ENCODE results near the gene PARP12.
A peak's percentile ranks its signal among the peaks of the same experiment; 100 is the strongest.
"Not testable (repeated sequence)": the region's sequence is repeated elsewhere in the genome, so short reads cannot be mapped to it uniquely, and the experiment has no call there.

Gene PARP12, protein sequence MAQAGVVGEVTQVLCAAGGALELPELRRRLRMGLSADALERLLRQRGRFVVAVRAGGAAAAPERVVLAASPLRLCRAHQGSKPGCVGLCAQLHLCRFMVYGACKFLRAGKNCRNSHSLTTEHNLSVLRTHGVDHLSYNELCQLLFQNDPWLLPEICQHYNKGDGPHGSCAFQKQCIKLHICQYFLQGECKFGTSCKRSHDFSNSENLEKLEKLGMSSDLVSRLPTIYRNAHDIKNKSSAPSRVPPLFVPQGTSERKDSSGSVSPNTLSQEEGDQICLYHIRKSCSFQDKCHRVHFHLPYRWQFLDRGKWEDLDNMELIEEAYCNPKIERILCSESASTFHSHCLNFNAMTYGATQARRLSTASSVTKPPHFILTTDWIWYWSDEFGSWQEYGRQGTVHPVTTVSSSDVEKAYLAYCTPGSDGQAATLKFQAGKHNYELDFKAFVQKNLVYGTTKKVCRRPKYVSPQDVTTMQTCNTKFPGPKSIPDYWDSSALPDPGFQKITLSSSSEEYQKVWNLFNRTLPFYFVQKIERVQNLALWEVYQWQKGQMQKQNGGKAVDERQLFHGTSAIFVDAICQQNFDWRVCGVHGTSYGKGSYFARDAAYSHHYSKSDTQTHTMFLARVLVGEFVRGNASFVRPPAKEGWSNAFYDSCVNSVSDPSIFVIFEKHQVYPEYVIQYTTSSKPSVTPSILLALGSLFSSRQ

DNA sequence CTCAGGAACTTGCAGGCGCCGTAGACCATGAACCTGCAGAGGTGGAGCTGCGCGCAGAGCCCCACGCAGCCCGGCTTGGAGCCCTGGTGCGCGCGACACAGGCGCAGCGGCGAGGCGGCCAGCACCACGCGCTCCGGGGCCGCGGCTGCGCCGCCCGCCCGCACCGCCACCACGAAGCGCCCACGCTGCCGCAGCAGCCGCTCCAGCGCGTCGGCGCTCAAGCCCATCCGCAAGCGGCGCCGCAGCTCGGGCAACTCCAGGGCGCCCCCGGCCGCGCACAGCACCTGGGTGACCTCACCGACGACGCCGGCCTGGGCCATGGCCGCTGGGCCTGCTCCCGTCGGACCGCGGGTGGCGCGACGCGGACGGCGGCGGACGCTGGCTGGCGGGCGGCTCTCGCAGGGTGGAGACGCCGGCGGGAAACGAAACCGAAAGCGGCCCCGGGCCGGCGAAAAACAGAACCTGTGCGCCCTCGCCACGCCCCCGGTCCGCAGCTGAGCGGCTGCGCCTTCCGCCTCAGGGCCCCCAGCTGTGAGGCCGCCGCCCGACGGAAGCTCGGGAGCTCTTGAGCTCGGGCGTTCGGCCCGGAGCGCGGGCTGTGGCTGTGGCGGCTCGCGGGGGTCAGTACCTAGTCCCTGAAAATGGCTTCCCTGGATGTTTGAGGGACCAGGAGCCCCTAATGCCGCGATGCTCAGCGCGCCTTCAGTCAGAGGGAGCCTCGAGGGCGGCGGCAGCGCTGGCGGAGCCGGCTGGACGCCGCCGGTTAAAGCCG, at the start of gene PARP12:
Gene PARP12, minus strand, starts transcription at position 424 of the 772 bp plus-strand sequence. Its CDS starts 104 bp downstream, at position 320.
- peak; percentile 89 for ATAC-seq
- peaks cover 53% of the 10 kb centered on the region for H3K4me1 Mint-ChIP-seq
- H3K9me3 Mint-ChIP-seq = peaks cover 17 to 24% of the 10 kb centered on the region in 2 donors
- peak within 1 kb of the TSS; percentile 84 to 96 for H3K27ac Mint-ChIP-seq
- peak; percentile 89 for DNase-seq
- H3K4me3 Mint-ChIP-seq = peak within 1 kb of the TSS; percentile 93 to 94
- H3K27me3 Mint-ChIP-seq = no peaks in the 10 kb centered on the region

DNA sequence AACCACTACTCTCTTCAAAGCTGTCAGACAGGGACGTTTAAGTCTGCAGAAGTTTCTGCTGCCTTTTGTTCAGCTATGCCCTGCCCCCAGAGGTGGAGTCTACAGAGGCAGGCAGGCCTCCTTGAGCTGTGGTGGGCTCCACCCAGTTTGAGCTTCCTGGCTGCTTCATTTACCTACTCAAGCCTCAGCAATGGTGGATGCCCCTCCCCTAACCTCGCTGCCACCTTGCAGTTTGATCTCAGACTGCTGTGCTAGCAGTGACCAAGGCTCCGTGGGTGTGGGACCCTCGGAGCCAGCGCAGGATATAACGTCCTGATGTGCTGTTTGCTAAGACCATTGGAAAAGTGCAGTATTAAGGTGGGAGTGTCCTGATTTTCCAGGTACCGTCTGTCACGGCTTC, 46.0 kb upstream of the PARP12 start:
- not testable (repeated sequence) for ATAC-seq, H3K4me1 Mint-ChIP-seq, H3K4me3 Mint-ChIP-seq, DNase-seq, H3K27me3 Mint-ChIP-seq
- Mint-ChIP-seq H3K27ac (peak overlapping the region in 1 of 2 donors; percentile 75), H3K9me3 (peaks cover 10 to 15% of the 10 kb centered on the region in 2 donors)

DNA sequence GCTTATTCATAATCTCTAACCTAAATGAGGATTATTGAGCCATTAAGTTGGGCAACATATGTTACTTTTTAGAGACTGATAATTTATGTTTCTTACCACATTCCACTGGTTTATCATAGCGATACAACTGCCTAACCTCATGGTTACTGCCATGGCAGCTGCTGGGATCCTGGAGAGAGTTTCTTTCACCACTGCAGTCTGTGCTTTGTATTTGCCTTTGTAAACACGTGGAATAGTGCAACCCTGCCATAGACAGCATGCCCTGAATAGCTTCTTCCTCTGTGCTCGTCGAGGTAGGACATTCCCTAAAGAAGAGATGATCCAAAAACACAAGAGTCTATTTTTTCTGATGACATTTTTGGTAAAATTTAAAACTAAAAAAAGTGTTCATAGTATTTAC, 33.7 kb upstream of the PARP12 start:
- no peaks in the 10 kb centered on the region for H3K4me1 Mint-ChIP-seq
- no peak overlapping the region for H3K4me3 Mint-ChIP-seq
- no peaks in the 10 kb centered on the region for H3K9me3 Mint-ChIP-seq
- ATAC-seq (no peak), DNase-seq (no peak)
- H3K27ac Mint-ChIP-seq = no peak overlapping the region
- H3K27me3 Mint-ChIP-seq = no peaks in the 10 kb centered on the region

DNA sequence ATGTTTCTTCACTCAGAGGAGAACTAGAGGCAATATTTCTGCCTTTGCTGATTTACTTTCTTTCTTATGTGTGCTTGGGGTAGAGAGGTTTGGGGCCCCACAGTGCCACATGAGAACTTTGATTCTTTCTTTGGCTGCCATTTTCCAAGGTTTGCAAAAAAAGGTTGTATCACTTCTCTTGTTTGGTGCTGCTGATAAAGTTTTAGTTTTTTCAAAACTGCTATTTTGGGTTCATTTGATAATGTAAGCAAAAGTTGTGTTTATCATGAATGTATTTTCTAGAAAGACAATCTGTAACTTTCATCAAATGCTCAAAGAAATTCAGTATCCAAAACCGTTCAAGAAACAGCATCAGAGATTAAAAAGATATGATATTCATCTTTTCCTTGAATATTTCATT, 30.6 kb upstream of the PARP12 start:
- H3K4me3 Mint-ChIP-seq = no peak overlapping the region
- H3K27ac Mint-ChIP-seq = peak overlapping the region in 1 of 2 donors; percentile 69
- H3K27me3 Mint-ChIP-seq = no peaks in the 10 kb centered on the region

DNA sequence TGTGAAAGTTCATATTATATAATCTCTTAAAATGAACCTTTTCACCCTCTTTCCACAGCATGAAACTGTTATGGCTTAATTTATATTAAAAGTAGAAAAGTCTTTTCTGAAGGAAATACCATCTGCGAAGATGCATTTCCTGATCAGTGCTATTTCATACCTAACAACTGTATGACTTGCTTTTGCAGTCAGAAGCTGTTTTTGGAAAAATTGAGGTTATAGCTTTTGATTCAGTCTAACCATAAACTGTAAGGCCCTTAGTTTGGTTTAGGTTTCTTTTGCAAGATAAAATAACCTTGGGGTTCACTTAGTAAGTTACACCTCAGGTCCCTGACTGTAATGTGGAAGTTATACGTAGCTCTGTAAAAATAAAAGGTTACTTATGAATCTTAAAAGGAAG, 22.7 kb upstream of the PARP12 start:
- peak overlapping the region in 1 of 2 donors; percentile 21 for H3K4me3 Mint-ChIP-seq
- peaks cover 43% of the 10 kb centered on the region for H3K4me1 Mint-ChIP-seq
- no peak for DNase-seq
- H3K9me3 Mint-ChIP-seq = no peaks in the 10 kb centered on the region
- no peaks in the 10 kb centered on the region for H3K27me3 Mint-ChIP-seq
- peak overlapping the region in 1 of 2 donors; percentile 80 for H3K27ac Mint-ChIP-seq
- peak; percentile 49 for ATAC-seq

More for the DNA sequence above, 30.6 kb upstream of the PARP12 start:
- no peaks in the 10 kb centered on the region for H3K4me1 Mint-ChIP-seq
- DNase-seq = no peak
- H3K9me3 Mint-ChIP-seq = no peaks in the 10 kb centered on the region
- ATAC-seq = no peak

DNA sequence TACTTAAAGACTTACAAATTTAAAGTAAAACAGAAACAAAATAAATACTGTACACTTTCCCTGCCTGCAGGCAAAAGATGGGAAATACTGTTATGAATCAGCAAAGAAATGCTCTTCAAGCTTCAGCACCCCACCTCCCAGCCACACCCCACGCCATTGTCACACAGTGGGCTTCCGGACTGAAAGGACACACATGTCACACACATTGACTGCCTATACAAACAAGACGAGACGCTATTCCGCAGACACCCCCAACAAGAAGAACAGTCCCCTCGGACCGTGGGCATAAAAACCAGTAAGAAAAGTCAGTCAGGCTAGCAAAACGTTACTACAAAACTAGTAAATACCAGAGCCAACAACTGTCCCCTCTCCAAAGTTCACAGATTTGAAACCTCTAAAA, 22.2 kb upstream of the PARP12 start:
- peak overlapping the region; percentile 1 to 80 for H3K27ac Mint-ChIP-seq
- no peaks in the 10 kb centered on the region for H3K9me3 Mint-ChIP-seq
- peak overlapping the region; percentile 21 to 35 for H3K4me3 Mint-ChIP-seq
- H3K27me3 Mint-ChIP-seq = no peaks in the 10 kb centered on the region
- DNase-seq (peak in 1 of 2 donors; percentile 55), ATAC-seq (peak; percentile 82)
- H3K4me1 Mint-ChIP-seq = peaks cover 43% of the 10 kb centered on the region

DNA sequence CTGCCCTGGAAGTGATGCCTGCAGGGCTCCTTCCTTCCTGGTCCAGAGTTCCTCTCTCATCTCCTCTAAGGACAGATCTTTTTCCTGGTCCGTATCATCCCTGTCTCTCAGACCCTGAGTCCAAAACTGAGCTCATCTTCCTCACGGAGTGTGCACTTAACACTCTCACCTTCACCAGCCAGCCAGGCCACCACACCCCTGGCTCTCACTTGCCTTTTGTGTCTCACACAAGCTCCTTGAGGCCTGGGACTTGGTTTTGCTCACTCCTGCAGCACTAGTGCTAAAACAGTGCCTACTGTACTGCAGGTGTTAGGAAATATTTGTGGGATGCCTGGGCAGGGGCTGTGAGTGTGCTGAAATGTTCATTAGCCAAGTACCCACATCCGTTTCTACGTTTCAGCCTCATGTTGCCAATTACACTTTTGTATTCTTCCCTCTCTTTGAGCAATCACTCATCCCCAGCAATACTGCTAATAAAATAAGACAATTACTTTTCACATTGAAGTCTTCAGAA, 21.4 kb upstream of the PARP12 start:
- Mint-ChIP-seq H3K27me3 (no peaks in the 10 kb centered on the region), H3K4me3 (peak overlapping the region; percentile 11 to 44), H3K27ac (peak overlapping the region in 1 of 2 donors; percentile 52), H3K4me1 (peaks cover 46% of the 10 kb centered on the region), H3K9me3 (no peaks in the 10 kb centered on the region)
- peak; percentile 69 for ATAC-seq
- DNase-seq = peak in 1 of 2 donors; percentile 33

DNA sequence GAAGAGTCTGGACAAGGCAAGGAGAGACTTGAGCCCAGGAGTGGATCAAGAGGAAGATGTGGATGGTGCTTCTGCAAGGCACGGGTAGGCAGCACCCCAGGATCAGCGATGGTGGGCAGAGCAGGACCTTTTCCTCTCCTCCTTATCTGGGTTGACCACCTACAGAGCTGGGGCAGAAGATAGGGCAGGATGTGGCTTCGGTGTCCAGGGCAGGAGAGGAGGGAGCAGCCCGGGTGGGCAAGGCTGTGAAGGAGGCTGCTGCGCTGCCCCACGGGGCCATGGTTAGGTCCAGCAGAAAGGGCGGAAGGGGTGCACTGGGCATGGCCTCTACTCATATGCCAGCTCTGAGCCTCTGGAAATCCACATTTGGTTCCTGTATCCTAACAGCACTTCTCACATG, 20.0 kb upstream of the PARP12 start:
- H3K9me3 Mint-ChIP-seq = no peaks in the 10 kb centered on the region
- peaks cover 59% of the 10 kb centered on the region for H3K4me1 Mint-ChIP-seq
- no peak for ATAC-seq
- DNase-seq = no peak
- H3K4me3 Mint-ChIP-seq = no peak overlapping the region
- no peaks in the 10 kb centered on the region for H3K27me3 Mint-ChIP-seq
- H3K27ac Mint-ChIP-seq = peak overlapping the region in 1 of 2 donors; percentile 91

DNA sequence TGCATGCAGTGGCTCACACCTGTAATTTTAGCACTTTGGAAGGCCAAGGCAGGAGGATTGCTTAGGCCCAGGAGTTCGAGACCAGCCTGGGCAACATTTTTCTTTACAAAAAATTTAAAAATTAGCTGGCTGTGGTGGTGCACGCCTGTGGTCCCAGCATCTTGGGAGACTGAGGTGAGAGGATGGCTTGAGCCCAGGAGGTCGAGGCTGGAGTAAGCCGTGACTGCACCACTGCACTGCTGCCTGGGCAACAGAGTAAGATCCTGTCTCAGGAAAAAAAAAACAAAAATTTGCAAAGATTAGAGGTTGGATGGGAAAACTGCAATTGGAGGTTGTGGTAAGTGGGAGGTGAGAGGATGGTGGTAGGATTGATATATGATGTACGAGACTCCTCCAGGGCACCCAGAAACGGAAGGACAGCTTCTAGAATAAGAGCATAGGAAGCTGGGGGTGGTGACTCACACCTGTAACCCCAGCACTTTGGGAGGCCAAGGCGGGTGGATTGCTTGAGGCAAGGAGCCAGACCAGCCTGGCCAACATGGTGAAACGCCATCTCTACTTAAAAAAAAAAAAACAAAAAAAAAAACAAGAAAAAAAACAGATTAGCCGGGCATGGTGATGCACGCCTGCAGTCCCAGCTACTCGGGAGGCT, 19.1 kb upstream of the PARP12 start:
- Mint-ChIP-seq H3K9me3 (no peaks in the 10 kb centered on the region), H3K4me3 (no peak overlapping the region), H3K27me3 (no peaks in the 10 kb centered on the region), H3K27ac (peak overlapping the region in 1 of 2 donors; percentile 15), H3K4me1 (peaks cover 57% of the 10 kb centered on the region)
- no peak for ATAC-seq
- no peak for DNase-seq

DNA sequence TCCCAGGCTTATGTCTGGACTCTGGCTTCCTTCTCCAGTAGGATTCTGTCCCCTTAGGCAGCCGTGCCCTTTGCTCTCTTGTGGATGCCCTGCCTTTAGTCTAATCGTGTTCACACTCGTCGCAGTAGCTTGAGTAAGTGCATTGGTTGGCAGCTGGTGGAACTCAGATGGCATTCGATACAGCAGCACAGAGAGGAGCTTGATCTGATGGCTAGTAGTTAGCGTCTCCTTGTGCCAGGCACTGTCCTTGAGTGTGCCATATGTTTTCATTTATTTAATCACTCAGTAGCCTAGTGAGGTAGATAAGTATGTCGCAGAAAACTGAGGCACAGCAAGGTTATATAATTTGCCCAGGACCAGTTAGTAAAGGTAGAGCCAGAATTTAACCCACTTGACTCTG, 18.2 kb upstream of the PARP12 start:
- Mint-ChIP-seq H3K27ac (no peak overlapping the region), H3K9me3 (no peaks in the 10 kb centered on the region), H3K4me3 (no peak overlapping the region), H3K4me1 (peaks cover 47% of the 10 kb centered on the region), H3K27me3 (no peaks in the 10 kb centered on the region)
- DNase-seq (no peak), ATAC-seq (no peak)

DNA sequence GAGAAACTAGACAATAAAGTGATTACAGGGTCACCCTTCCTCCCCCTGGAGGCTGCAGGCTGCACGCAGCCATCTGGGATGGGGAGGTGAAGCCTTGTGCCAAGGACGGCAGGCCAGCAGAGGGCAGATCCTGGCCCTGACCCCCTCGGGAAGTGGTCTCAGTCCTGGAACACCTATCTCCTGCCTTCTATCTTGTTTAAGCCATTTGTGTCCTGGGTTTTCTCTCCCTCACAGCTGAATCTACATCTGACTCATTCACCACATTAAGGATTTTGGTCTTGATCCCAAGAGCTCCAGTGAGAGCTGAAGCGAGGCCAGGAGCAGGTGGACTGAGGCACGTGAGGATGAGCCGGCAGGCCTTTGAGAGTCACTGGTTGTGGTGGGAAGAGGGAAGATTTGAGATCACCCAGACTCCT, 16.4 kb upstream of the PARP12 start:
- no peak for ATAC-seq
- Mint-ChIP-seq H3K9me3 (no peaks in the 10 kb centered on the region), H3K27ac (peak overlapping the region in 1 of 2 donors; percentile 42), H3K4me1 (peaks cover 31% of the 10 kb centered on the region), H3K27me3 (no peaks in the 10 kb centered on the region), H3K4me3 (no peak overlapping the region)
- no peak for DNase-seq

DNA sequence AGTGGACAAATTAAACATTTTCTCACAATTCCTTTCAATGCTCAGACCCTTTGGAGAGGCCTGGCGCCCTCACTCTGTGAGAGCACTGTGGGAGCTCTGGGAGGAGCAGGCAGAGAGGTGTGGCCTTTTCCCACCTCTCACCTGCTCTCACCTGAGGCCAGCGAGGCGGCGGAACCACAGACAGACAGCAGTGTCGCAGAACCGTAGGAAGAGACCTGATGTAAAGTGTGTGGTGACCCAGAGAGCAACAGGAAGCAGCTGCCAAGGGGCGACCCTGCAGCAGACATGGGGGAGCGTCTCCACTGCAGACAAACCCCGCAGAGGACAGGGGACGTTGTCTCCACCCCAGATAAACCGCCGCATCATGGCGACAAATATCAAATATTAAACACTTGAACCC, 15.6 kb upstream of the PARP12 start:
- H3K4me3 Mint-ChIP-seq = peak overlapping the region; percentile 53 to 73
- no peak for DNase-seq
- H3K27me3 Mint-ChIP-seq = no peaks in the 10 kb centered on the region
- peak; percentile 27 for ATAC-seq
- peak overlapping the region in 1 of 2 donors; percentile 70 for H3K27ac Mint-ChIP-seq
- H3K4me1 Mint-ChIP-seq = peaks cover 23% of the 10 kb centered on the region
- no peaks in the 10 kb centered on the region for H3K9me3 Mint-ChIP-seq

DNA sequence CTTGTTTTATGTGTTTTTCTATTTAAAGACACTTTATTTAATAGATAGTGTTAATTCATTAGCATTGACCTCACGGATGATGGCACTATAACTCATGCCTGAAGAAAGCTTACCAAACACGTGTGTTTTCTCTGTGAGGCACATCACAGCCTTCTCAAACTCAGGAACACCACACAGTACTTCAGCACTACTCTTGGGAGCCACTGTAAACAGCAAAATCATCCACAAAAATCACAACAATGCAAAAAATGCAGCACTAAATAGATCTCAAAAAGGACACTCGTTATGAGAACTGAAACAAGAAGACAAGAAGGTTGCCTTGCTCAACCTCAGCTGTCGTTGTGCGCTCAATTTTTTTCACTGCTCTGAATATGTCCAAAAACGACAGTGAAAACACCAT, 12.0 kb upstream of the PARP12 start:
- Mint-ChIP-seq H3K27me3 (no peaks in the 10 kb centered on the region), H3K4me1 (peaks cover 16% of the 10 kb centered on the region), H3K4me3 (no peak overlapping the region), H3K27ac (no peak overlapping the region), H3K9me3 (peaks cover under 1 to 4% of the 10 kb centered on the region in 2 donors)
- no peak for ATAC-seq
- DNase-seq = no peak

DNA sequence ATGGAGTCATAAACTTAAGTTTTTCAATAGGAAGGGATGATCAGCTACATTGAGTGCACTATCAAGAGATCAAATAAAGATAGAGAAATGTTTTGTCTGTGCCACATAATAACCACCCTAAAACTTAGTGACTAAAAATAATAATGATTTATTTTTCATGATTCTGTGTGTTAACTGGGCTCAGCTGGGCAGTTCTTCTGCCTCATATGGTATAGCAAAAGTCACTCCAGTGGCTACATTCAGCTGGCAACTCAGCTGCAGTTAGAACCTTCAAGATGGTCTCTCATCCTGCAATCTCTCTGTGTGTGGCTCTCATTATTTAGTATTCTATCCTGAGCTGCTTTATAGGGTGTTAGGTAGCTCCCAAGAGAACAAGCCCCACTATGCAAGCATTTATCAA, 7.8 kb upstream of the PARP12 start:
- ATAC-seq (no peak), DNase-seq (no peak)
- Mint-ChIP-seq H3K4me1 (peaks cover 10% of the 10 kb centered on the region), H3K9me3 (peaks cover 21 to 37% of the 10 kb centered on the region in 2 donors), H3K27ac (no peak overlapping the region), H3K4me3 (no peak overlapping the region), H3K27me3 (no peaks in the 10 kb centered on the region)

Data from stimulated activated naive CD8-positive, alpha-beta T cell treated with anti-CD3 and anti-CD28 coated beads, Interleukin-15, amount 100 ng/mL, for 72 hours (primary cell).